GM23338 (cell line): ENCODE measurements around the gene THBS4.

Experiments used
- EZH2 ChIP-seq: fragments of 200-600 bp; sonication (generic); IDR thresholded peaks from one replicate; pipeline ENCODE4 v1.8.0; 2017; ENCODE audit warnings: antibody characterized with exemption, mild to moderate bottlenecking, low read depth; ENCODE audit not compliant: unreplicated experiment
- POLR2AphosphoS5 ChIP-seq: IDR thresholded peaks from 2 replicates; pipeline ENCODE4 v1.6.1; 2016; ENCODE audit warnings: antibody characterized with exemption, low read depth
- ZNF331 ChIP-seq: fragments of 250-450 bp; sonication (Bioruptor Pico); IDR thresholded peaks from 2 replicates; pipeline ENCODE4 v1.5.0; 2020; ENCODE audit warnings: low read depth, mild to moderate bottlenecking, moderate library complexity
- TF ChIP-seq, protein P1 (sequence below), 2 experiments: fragments of 200-600 bp in 1 of 2; sonication (generic) in 1 of 2; conservative IDR thresholded peaks; 2 replicates each; pipeline versions ENCODE4 v1.5.1 to v1.6.1; 2016 to 2017; ENCODE audit warnings: antibody characterized with exemption in 2 of 2, low read depth in 2 of 2, mild to moderate bottlenecking in 2 of 2, moderate library complexity in 1 of 2
- TF ChIP-seq, protein P2 (sequence below): IDR thresholded peaks from 2 replicates; pipeline ENCODE4 v1.6.1; 2016; ENCODE audit warnings: antibody characterized with exemption

DNA sequence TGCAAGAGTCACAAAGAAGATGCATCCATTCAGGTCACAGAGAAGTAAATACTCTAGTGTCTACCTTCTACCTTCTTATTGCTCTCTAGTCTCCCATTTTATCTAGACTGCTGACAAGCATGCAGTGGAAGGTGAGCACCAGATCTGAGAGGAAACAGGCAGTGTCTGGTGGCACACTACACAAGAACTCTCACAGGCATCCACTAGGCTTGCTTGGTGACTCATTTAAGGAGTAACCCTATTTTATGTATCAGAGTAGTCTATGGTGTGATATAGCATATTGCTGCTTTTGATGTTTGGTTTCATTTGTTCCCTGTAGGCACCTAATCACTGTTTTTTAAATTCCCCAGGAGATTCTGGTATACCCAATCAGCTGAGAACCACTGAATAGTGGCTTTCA is 1.6 kb upstream of the THBS4 start:
- TF ChIP-seq, protein P1, sequence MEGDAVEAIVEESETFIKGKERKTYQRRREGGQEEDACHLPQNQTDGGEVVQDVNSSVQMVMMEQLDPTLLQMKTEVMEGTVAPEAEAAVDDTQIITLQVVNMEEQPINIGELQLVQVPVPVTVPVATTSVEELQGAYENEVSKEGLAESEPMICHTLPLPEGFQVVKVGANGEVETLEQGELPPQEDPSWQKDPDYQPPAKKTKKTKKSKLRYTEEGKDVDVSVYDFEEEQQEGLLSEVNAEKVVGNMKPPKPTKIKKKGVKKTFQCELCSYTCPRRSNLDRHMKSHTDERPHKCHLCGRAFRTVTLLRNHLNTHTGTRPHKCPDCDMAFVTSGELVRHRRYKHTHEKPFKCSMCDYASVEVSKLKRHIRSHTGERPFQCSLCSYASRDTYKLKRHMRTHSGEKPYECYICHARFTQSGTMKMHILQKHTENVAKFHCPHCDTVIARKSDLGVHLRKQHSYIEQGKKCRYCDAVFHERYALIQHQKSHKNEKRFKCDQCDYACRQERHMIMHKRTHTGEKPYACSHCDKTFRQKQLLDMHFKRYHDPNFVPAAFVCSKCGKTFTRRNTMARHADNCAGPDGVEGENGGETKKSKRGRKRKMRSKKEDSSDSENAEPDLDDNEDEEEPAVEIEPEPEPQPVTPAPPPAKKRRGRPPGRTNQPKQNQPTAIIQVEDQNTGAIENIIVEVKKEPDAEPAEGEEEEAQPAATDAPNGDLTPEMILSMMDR (conservative IDR thresholded peaks at IDR 0.05; ENCODE audit: low read depth in 2 of 2), result no peak
- TF ChIP-seq POLR2AphosphoS5 (no peak), ZNF331 (no peak), EZH2 (no peak)
- TF ChIP-seq, protein P2, sequence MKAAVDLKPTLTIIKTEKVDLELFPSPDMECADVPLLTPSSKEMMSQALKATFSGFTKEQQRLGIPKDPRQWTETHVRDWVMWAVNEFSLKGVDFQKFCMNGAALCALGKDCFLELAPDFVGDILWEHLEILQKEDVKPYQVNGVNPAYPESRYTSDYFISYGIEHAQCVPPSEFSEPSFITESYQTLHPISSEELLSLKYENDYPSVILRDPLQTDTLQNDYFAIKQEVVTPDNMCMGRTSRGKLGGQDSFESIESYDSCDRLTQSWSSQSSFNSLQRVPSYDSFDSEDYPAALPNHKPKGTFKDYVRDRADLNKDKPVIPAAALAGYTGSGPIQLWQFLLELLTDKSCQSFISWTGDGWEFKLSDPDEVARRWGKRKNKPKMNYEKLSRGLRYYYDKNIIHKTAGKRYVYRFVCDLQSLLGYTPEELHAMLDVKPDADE, result no peak
